Natural killer cell (primary cell): ENCODE measurements around the gene MGAT5B. TPM values are rescaled to one million over a fixed set of nuclear protein-coding genes. Genes with fewer than 3 reads are reported as not detected.
"Not testable (repeated sequence)": the region's sequence is repeated elsewhere in the genome, so short reads cannot be mapped to it uniquely, and the experiment has no call there.

Source experiments
- ATAC-seq, 3 donors: fragments of 150-1000 bp in 2 of 3; fragments of 200-7000 bp in 1 of 3; cut with Tn5 transposase; 1 replicate in 1 of 3; 2 replicates in 2 of 3; pipeline ENCODE4 v1.10.0; 2021; ENCODE audit warnings: mild to moderate bottlenecking in 2 of 3, moderate library complexity in 2 of 3
- DNase-seq, 2 donors: peaks; one replicate each; pipeline versions ENCODE4 v3.0.0 to v3.0.0-alpha.2; 2013 to 2021; ENCODE audit warnings: mixed read lengths in 1 of 2
- H3K27ac ChIP-seq: one replicate; pipeline ENCODE4 v1.5.1; 2013; ENCODE audit warnings: mild to moderate bottlenecking, low read length
- H3K27me3 ChIP-seq: one replicate; pipeline ENCODE4 v1.6.1; 2013; ENCODE audit warnings: low read length; ENCODE audit not compliant: control insufficient read depth, insufficient read depth
- H3K36me3 ChIP-seq: one replicate; pipeline ENCODE4 v1.6.1; 2013; ENCODE audit warnings: low read length; ENCODE audit not compliant: control insufficient read depth, insufficient read depth
- H3K4me1 ChIP-seq: one replicate; pipeline ENCODE4 v1.6.1; 2013; ENCODE audit warnings: low read length; ENCODE audit not compliant: control insufficient read depth, insufficient read depth
- H3K4me3 ChIP-seq: one replicate; pipeline ENCODE4 v1.5.1; 2013; ENCODE audit warnings: low read length
- H3K9me3 ChIP-seq: one replicate; pipeline ENCODE4 v1.6.1; 2013; ENCODE audit warnings: low read length; ENCODE audit not compliant: control insufficient read depth, insufficient read depth
- H3K27ac Mint-ChIP-seq, 2 donors: one replicate each; pipeline ENCODE4 v1.8.0; 2022; ENCODE audit warnings: mild to moderate bottlenecking in 2 of 2, mixed read lengths in 2 of 2, moderate library complexity in 1 of 2
- H3K27me3 Mint-ChIP-seq, 2 donors: one replicate each; pipeline ENCODE4 v1.8.0; 2022; ENCODE audit warnings: low read depth in 2 of 2, mixed read lengths in 2 of 2
- H3K36me3 Mint-ChIP-seq: one replicate; pipeline ENCODE4 v1.8.0; 2022; ENCODE audit warnings: mixed read lengths
- H3K4me1 Mint-ChIP-seq, 2 donors: one replicate each; pipeline ENCODE4 v1.8.0; 2022; ENCODE audit warnings: mixed read lengths in 2 of 2
- H3K4me3 Mint-ChIP-seq: one replicate; pipeline ENCODE4 v1.8.0; 2022; ENCODE audit warnings: mild to moderate bottlenecking, moderate library complexity, mixed read lengths
- H3K9me3 Mint-ChIP-seq, 2 donors: one replicate each; pipeline ENCODE4 v1.8.0; 2022; ENCODE audit warnings: mixed read lengths in 2 of 2
- WGBS: methylation state at CpG from one replicate; pipeline ENCODE4 v1.1.7; 2013; ENCODE audit warnings: missing lambda C conversion rate; ENCODE audit not compliant: insufficient coverage; 5-methylcytosine and 5-hydroxymethylcytosine counted together
- intact Hi-C: fragments of 100-400 bp; cut with micrococcal nuclease; formaldehyde crosslinking; loops from one replicate; pipeline ENCODE4 v1.14.2; 2022
- total RNA-seq, 4 donors: library from RNA; stranded (reverse); fragments of 120-200 nt in 1 of 4; gene quantifications; one replicate each; pipeline versions ENCODE4 v1.2.3 to v1.2.4, GENCODE V29; 2013 to 2022
- TF ChIP-seq, protein P1 (sequence below): fragments of 200-600 bp; IDR thresholded peaks from one replicate; pipeline ENCODE4 v1.8.0; 2022; ENCODE audit warnings: antibody characterized with exemption

The MGAT5B gene
- total RNA-seq, 3 donors from 2014 or later (not counting 1 experiment from before 2014, with no cell fraction given), result not detected

DNA sequence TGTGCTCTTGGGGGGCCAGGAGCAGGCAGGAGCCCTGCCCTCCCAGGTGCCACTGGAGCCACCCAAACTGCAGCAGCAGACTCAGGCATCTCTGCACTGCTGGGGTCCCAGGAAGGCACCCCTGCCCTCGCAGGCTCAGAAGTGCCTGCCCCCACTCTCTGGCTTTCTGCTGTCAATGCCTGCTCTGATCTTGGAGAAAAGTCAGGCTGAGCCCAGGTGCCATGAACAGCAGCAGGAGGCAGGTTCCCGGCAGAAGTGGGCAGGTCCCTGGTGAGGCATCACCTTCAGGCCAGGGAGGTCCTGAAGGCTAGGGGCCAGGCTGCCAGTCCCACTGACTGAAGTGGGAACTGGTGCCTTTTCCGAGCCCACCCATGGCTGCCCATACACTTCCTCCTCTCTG is 106.5 kb downstream of the MGAT5B start:
- peaks cover 1% of the 10 kb centered on the region in 2 donors for H3K4me1 Mint-ChIP-seq
- no peak overlapping the region for H3K27ac Mint-ChIP-seq
- no peaks in the 10 kb centered on the region for H3K36me3 Mint-ChIP-seq
- TF ChIP-seq, protein P1, sequence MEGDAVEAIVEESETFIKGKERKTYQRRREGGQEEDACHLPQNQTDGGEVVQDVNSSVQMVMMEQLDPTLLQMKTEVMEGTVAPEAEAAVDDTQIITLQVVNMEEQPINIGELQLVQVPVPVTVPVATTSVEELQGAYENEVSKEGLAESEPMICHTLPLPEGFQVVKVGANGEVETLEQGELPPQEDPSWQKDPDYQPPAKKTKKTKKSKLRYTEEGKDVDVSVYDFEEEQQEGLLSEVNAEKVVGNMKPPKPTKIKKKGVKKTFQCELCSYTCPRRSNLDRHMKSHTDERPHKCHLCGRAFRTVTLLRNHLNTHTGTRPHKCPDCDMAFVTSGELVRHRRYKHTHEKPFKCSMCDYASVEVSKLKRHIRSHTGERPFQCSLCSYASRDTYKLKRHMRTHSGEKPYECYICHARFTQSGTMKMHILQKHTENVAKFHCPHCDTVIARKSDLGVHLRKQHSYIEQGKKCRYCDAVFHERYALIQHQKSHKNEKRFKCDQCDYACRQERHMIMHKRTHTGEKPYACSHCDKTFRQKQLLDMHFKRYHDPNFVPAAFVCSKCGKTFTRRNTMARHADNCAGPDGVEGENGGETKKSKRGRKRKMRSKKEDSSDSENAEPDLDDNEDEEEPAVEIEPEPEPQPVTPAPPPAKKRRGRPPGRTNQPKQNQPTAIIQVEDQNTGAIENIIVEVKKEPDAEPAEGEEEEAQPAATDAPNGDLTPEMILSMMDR, result no peak
- Histone ChIP-seq H3K36me3 (no peaks in the 10 kb centered on the region), H3K4me3 (no peak overlapping the region), H3K9me3 (no peaks in the 10 kb centered on the region), H3K27me3 (no peaks in the 10 kb centered on the region), H3K4me1 (peaks cover 4% of the 10 kb centered on the region), H3K27ac (no peak overlapping the region)
- no peak overlapping the region for H3K4me3 Mint-ChIP-seq
- WGBS, result 78% methylated on average over 3 of the region's 3 CpGs
- H3K9me3 Mint-ChIP-seq, result peaks cover 0 to 2% of the 10 kb centered on the region in 2 donors
- H3K27me3 Mint-ChIP-seq, result peaks cover 10 to 25% of the 10 kb centered on the region in 2 donors
- no peak for DNase-seq
- no peak for ATAC-seq
- intact Hi-C loops, result no loop called here

DNA sequence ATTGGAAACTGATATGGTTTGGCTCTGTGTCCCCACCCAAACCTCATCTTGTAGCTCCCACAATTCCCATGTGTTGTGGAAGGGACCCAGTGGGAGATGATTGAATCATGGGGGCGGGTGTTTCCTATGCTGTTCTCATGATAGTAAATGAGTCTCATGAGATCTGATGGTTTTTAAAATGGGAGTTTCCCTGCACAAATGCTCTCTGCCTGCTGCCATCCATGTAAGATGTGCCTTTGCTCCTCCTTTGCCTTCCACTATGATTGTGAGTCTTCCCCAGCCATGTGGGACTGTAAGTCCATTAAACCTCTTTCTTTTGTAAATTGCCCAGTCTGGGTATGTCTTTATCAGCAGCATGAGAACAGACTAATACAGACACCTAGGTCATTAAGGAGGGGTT is 109.8 kb downstream of the MGAT5B start:
- H3K27me3 ChIP-seq, H3K4me3 Mint-ChIP-seq, H3K4me1 Mint-ChIP-seq, H3K27ac ChIP-seq, DNase-seq, H3K4me3 ChIP-seq, H3K36me3 ChIP-seq, H3K4me1 ChIP-seq, H3K9me3 Mint-ChIP-seq, H3K9me3 ChIP-seq, ATAC-seq, H3K36me3 Mint-ChIP-seq, intact Hi-C loops, H3K27ac Mint-ChIP-seq: not testable (repeated sequence)
- peaks cover 0 to 11% of the 10 kb centered on the region in 2 donors for H3K27me3 Mint-ChIP-seq
- 83% methylated on average over 1 of the region's 1 CpG for WGBS

DNA sequence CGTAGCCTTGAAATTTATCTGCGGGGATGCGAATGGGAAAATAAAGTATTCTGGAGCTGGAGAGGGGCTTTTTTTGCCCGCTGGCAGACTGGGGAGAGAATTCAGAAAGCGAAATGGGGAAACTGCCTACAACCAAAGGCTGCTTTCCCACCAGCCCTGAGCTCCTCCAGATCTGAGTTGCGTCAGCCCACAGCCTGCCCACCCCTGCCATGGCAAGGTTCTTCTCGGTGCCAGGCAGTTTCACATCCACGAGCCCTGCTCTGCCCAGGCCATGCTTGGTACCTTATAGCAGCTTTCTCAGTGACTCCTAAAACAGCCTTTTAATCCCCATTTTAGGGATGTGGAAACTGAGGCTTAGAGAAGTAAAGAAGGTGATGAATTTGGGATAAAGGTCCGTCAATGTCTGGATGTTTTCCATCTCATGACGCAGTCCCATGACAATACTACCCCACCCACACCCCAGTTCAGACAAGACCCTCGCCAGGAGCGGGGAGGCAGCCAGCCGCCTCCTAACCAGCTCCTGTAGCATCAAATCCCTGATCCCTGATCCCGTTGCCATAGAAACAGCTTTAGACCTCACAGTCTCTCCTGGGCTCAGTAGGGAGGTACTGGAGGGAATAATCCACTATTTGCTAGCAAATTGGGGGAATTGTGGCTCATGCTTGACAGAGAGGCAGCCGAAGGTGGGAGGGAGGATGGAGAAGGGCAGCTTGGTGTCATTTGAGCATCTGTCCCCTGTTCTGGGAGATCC is 113.5 kb downstream of the MGAT5B start:
- WGBS, result 91% methylated on average over 14 of the region's 15 CpGs
- TF ChIP-seq, protein P1, result no peak
- Histone ChIP-seq H3K4me3 (no peak overlapping the region), H3K9me3 (no peaks in the 10 kb centered on the region), H3K27me3 (no peaks in the 10 kb centered on the region), H3K36me3 (no peaks in the 10 kb centered on the region), H3K4me1 (peaks cover 12% of the 10 kb centered on the region), H3K27ac (no peak overlapping the region)
- H3K4me1 Mint-ChIP-seq, result no peaks in the 10 kb centered on the region
- no peak overlapping the region for H3K4me3 Mint-ChIP-seq
- DNase-seq (no peak), ATAC-seq (no peak)
- no peaks in the 10 kb centered on the region for H3K36me3 Mint-ChIP-seq
- peaks cover 0 to 3% of the 10 kb centered on the region in 2 donors for H3K27me3 Mint-ChIP-seq
- intact Hi-C loops, result no loop called here
- H3K9me3 Mint-ChIP-seq, result peaks cover 0 to 2% of the 10 kb centered on the region in 2 donors
- H3K27ac Mint-ChIP-seq, result no peak overlapping the region

DNA sequence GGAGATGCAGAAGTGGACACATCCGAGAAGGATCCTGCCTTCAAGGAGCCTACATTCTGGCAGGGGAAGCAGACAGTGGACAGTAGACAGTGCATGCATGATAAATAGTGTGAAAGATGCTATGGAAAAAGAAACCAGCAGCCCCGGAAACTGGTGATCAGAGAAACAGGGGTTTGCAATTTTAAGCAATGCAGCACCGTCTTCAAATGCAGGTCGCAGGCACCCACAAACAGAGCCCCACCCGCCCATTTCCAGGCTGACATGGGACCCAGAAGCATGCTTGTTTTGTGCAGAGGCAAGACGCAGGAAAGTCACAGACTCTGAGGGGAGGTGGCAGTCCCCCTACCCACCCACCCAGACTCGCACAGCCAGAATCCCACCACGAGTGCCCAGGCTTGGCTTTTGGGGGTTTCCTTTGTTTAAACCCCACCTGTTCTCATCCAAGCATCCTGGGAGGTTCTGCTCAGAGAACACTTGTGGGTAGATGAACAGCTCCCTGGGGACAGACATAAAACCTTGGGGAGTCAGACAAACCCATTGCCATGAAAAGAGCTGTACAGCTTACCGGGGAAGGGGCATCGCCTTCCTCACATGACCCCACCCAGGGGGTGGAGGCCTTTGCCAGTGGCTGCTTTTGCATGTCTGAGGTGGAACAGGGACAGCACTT is 114.3 kb downstream of the MGAT5B start:
- Histone ChIP-seq H3K27me3 (no peaks in the 10 kb centered on the region), H3K36me3 (no peaks in the 10 kb centered on the region), H3K9me3 (no peaks in the 10 kb centered on the region), H3K4me1 (peaks cover 12% of the 10 kb centered on the region), H3K27ac (no peak overlapping the region), H3K4me3 (no peak overlapping the region)
- H3K4me1 Mint-ChIP-seq, result no peaks in the 10 kb centered on the region
- intact Hi-C loops, result no loop called here
- DNase-seq, result peak in 1 of 2 donors; percentile 56
- no peaks in the 10 kb centered on the region for H3K36me3 Mint-ChIP-seq
- peaks cover 0 to 3% of the 10 kb centered on the region in 2 donors for H3K27me3 Mint-ChIP-seq
- H3K27ac Mint-ChIP-seq, result no peak overlapping the region
- no peak for ATAC-seq
- peaks cover 0 to 2% of the 10 kb centered on the region in 2 donors for H3K9me3 Mint-ChIP-seq
- H3K4me3 Mint-ChIP-seq, result no peak overlapping the region
- WGBS, result 49% methylated on average over 10 of the region's 10 CpGs
- TF ChIP-seq, protein P1, result no peak
